H9 (cell line): ENCODE results near the gene ZNF3. TPM values are rescaled to one million over a fixed set of nuclear protein-coding genes. Genes with fewer than 3 reads are reported as not detected.

Source experiments
- DNase-seq: peaks from one replicate; pipeline ENCODE4 v3.0.0-alpha.2; 2017
- H2AFZ ChIP-seq: one replicate; pipeline ENCODE4 v1.6.1; 2013; ENCODE audit warnings: mild to moderate bottlenecking, low read length, control low read depth, moderate library complexity
- H2AK5ac ChIP-seq: 2 replicates; pipeline ENCODE4 v1.6.1; 2013; ENCODE audit warnings: low read length, control low read depth, mixed read lengths; ENCODE audit not compliant: insufficient read length
- H2BK120ac ChIP-seq: one replicate; pipeline ENCODE4 v1.6.1; 2013; ENCODE audit warnings: low read depth, mild to moderate bottlenecking, low read length, control low read depth, inconsistent platforms; ENCODE audit not compliant: poor library complexity, severe bottlenecking
- H2BK12ac ChIP-seq: 2 replicates; pipeline ENCODE4 v1.6.1; 2013; ENCODE audit warnings: low read length, control low read depth, mixed read lengths, low read depth; ENCODE audit not compliant: insufficient read length
- H2BK15ac ChIP-seq: 2 replicates; pipeline ENCODE4 v1.6.1; 2013; ENCODE audit warnings: low read depth, low read length, control low read depth
- H2BK20ac ChIP-seq: one replicate; pipeline ENCODE4 v1.6.1; 2013; ENCODE audit warnings: low read depth, mild to moderate bottlenecking, low read length, control low read depth, inconsistent platforms; ENCODE audit not compliant: poor library complexity, severe bottlenecking
- H2BK5ac ChIP-seq: 2 replicates; pipeline ENCODE4 v1.6.1; 2013; ENCODE audit warnings: low read length, control low read depth, mixed read lengths; ENCODE audit not compliant: insufficient read length
- H3K14ac ChIP-seq: 2 replicates; pipeline ENCODE4 v1.6.1; 2013; ENCODE audit warnings: low read length, control low read depth; ENCODE audit not compliant: insufficient read depth
- H3K18ac ChIP-seq: 2 replicates; pipeline ENCODE4 v1.6.1; 2013; ENCODE audit warnings: low read depth, mild to moderate bottlenecking, mixed read lengths, low read length, control low read depth; ENCODE audit not compliant: insufficient read length
- H3K23ac ChIP-seq: 2 replicates; pipeline ENCODE4 v1.6.1; 2013; ENCODE audit warnings: low read length, control low read depth, mixed read lengths, low read depth; ENCODE audit not compliant: insufficient read length
- H3K23me2 ChIP-seq: 2 replicates; pipeline ENCODE4 v1.6.1; 2013; ENCODE audit warnings: low read depth, mild to moderate bottlenecking, mixed read lengths, low read length, control low read depth; ENCODE audit not compliant: insufficient read length, poor library complexity, severe bottlenecking
- H3K27ac ChIP-seq: 2 replicates; pipeline ENCODE4 v1.5.1; 2013; ENCODE audit warnings: low read length, control low read depth, mixed read lengths, low read depth; ENCODE audit not compliant: insufficient read length
- H3K27me3 ChIP-seq: 2 replicates; pipeline ENCODE4 v1.6.1; 2013; ENCODE audit warnings: low read length, control low read depth, inconsistent platforms; ENCODE audit not compliant: insufficient read depth
- H3K4ac ChIP-seq: 2 replicates; pipeline ENCODE4 v1.6.1; 2013; ENCODE audit warnings: low read depth, mild to moderate bottlenecking, control low read depth, inconsistent platforms, low read length, moderate library complexity
- H3K4me1 ChIP-seq: 2 replicates; pipeline ENCODE4 v1.6.1; 2013; ENCODE audit warnings: low read length, control low read depth, inconsistent platforms; ENCODE audit not compliant: insufficient read depth
- H3K4me2 ChIP-seq: 2 replicates; pipeline ENCODE4 v1.6.1; 2013; ENCODE audit warnings: low read length, control low read depth, mixed read lengths; ENCODE audit not compliant: insufficient read length, insufficient read depth
- H3K56ac ChIP-seq: 2 replicates; pipeline ENCODE4 v1.6.1; 2013; ENCODE audit warnings: low read depth, mild to moderate bottlenecking, mixed read lengths, low read length, control low read depth; ENCODE audit not compliant: insufficient read length
- H3K79me1 ChIP-seq: 2 replicates; pipeline ENCODE4 v1.6.1; 2013; ENCODE audit warnings: low read depth, mild to moderate bottlenecking, moderate library complexity, low read length, control low read depth, inconsistent platforms; ENCODE audit not compliant: insufficient read depth, poor library complexity, severe bottlenecking
- H3K79me2 ChIP-seq: 2 replicates; pipeline ENCODE4 v1.6.1; 2013; ENCODE audit warnings: low read length, control low read depth, inconsistent platforms; ENCODE audit not compliant: insufficient read depth
- H3K9ac ChIP-seq: 2 replicates; pipeline ENCODE4 v1.6.1; 2013; ENCODE audit warnings: low read length, control low read depth, mixed read lengths; ENCODE audit not compliant: insufficient read length; ENCODE audit errors: extremely low read depth
- H3K9me3 ChIP-seq: one replicate; pipeline ENCODE4 v1.6.1; 2013; ENCODE audit warnings: low read depth, low read length, inconsistent platforms; ENCODE audit not compliant: control insufficient read depth
- H3T11ph ChIP-seq: one replicate; pipeline ENCODE4 v1.6.1; 2013; ENCODE audit warnings: mild to moderate bottlenecking, low read length, control low read depth, inconsistent platforms
- H4K20me1 ChIP-seq: one replicate; pipeline ENCODE4 v1.6.1; 2013; ENCODE audit not compliant: control insufficient read depth, insufficient read length, insufficient read depth
- H4K5ac ChIP-seq: 2 replicates; pipeline ENCODE4 v1.6.1; 2013; ENCODE audit warnings: low read depth, mild to moderate bottlenecking, mixed read lengths, low read length, control low read depth; ENCODE audit not compliant: insufficient read length
- H4K8ac ChIP-seq: replicated peaks from 2 replicates; pipeline ENCODE4 v1.6.1; 2013; ENCODE audit warnings: low read length, control low read depth, mixed read lengths, low read depth; ENCODE audit not compliant: insufficient read length
- H4K91ac ChIP-seq: 2 replicates; pipeline ENCODE4 v1.6.1; 2013; ENCODE audit warnings: low read depth, mild to moderate bottlenecking, moderate library complexity, mixed read lengths, low read length, control low read depth; ENCODE audit not compliant: insufficient read length
- H3K27ac Mint-ChIP-seq, 3 experiments: 2 replicates in 2 of 3; 3 replicates in 1 of 3; pipeline ENCODE4 v1.8.0; 2020 to 2021; ENCODE audit warnings: mixed read lengths in 3 of 3, mild to moderate bottlenecking in 1 of 3, moderate library complexity in 1 of 3
- H3K27me3 Mint-ChIP-seq: 2 replicates; pipeline ENCODE4 v1.8.0; 2021; ENCODE audit warnings: low read depth, mild to moderate bottlenecking, moderate library complexity, mixed read lengths
- H3K36me3 Mint-ChIP-seq, 3 experiments: 2 replicates in 2 of 3; 3 replicates in 1 of 3; pipeline ENCODE4 v1.8.0; 2020 to 2021; ENCODE audit warnings: low read depth in 3 of 3, mixed read lengths in 3 of 3; ENCODE audit not compliant: insufficient read depth in 1 of 3
- H3K4me1 Mint-ChIP-seq, 2 experiments: 2 replicates each; pipeline ENCODE4 v1.8.0; 2020; ENCODE audit warnings: mixed read lengths in 2 of 2
- H3K4me3 Mint-ChIP-seq, 2 experiments: 2 replicates in 1 of 2; 3 replicates in 1 of 2; pipeline ENCODE4 v1.8.0; 2020 to 2021; ENCODE audit warnings: mild to moderate bottlenecking in 2 of 2, mixed read lengths in 2 of 2, moderate library complexity in 1 of 2
- H3K9me3 Mint-ChIP-seq, 2 experiments: 2 replicates in 1 of 2; 3 replicates in 1 of 2; pipeline ENCODE4 v1.8.0; 2020; ENCODE audit warnings: mild to moderate bottlenecking in 2 of 2, mixed read lengths in 2 of 2, moderate library complexity in 1 of 2
- WGBS: extraction: QIAGEN DNeasy Blood & Tissue Kit; methylation state at CpG from one replicate; pipeline ENCODE4 v1.1.7; 2013; ENCODE audit warnings: missing lambda C conversion rate, low lambda C conversion rate, mixed read lengths; ENCODE audit not compliant: insufficient read length; ENCODE audit errors: extremely low coverage; 5-methylcytosine and 5-hydroxymethylcytosine counted together
- total RNA-seq: library from RNA; stranded (reverse); gene quantifications from 2 replicates; pipeline ENCODE4 v1.2.1, GENCODE V29; 2021
- TF ChIP-seq, protein P1 (sequence below): fragments of 200-600 bp; sonication (generic); conservative IDR thresholded peaks from 3 replicates; pipeline ENCODE4 v1.8.0; 2021; ENCODE audit warnings: antibody characterized with exemption, mild to moderate bottlenecking

The ZNF3 gene
- total RNA-seq, 1 experiment from 2014 or later, result 60.4 TPM

DNA sequence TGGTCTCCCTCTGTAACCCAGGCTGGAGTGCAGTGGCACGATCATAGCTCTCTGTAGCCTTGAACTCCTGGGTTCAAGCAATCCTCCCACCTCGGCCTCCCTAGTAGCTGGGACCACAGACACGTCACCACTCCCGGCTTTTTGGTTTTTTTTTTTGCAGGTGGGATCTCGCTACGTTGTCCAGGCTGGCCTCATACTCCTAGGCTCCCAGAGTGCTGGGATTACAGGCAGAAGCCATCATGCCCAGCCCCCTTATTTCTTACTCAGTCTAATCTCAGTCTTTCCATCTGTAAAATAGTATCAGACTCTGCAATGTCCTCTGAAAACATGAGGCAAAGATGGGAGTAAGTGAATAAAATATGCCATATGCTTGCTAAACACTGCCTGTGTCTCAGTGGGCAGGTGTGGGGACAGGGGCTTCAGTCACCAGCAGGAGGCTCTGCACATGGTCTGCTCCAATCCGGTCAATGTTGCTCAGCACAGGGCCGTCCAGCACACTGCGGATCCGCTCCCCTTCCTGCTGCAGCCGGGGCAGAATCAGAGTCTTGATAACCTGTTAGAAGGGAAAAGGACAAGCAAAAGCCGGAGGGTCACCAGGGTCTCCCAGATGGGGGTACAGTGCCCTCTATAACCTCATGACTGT lies 28.1 kb upstream of the ZNF3 start:
- no peak overlapping the region for H2AFZ ChIP-seq
- no peak overlapping the region for H2BK15ac ChIP-seq
- H4K5ac ChIP-seq, result no peak overlapping the region
- no peak overlapping the region for H2BK5ac ChIP-seq
- H3K4me2 ChIP-seq, result no peak overlapping the region
- no peak overlapping the region for H3K27ac ChIP-seq
- TF ChIP-seq, protein P1, sequence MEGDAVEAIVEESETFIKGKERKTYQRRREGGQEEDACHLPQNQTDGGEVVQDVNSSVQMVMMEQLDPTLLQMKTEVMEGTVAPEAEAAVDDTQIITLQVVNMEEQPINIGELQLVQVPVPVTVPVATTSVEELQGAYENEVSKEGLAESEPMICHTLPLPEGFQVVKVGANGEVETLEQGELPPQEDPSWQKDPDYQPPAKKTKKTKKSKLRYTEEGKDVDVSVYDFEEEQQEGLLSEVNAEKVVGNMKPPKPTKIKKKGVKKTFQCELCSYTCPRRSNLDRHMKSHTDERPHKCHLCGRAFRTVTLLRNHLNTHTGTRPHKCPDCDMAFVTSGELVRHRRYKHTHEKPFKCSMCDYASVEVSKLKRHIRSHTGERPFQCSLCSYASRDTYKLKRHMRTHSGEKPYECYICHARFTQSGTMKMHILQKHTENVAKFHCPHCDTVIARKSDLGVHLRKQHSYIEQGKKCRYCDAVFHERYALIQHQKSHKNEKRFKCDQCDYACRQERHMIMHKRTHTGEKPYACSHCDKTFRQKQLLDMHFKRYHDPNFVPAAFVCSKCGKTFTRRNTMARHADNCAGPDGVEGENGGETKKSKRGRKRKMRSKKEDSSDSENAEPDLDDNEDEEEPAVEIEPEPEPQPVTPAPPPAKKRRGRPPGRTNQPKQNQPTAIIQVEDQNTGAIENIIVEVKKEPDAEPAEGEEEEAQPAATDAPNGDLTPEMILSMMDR, result peak; percentile 32; the same call in 1 of the 3 replicates
- no peak for DNase-seq
- H3K14ac ChIP-seq, result no peak overlapping the region
- H3K4ac ChIP-seq, result no peak overlapping the region
- H3K23me2 ChIP-seq, result no peaks in the 10 kb centered on the region
- H2AK5ac ChIP-seq, result no peak overlapping the region
- H3K9me3 ChIP-seq, result no peaks in the 10 kb centered on the region
- no peaks in the 10 kb centered on the region for H3K9me3 Mint-ChIP-seq
- no peak overlapping the region for H2BK120ac ChIP-seq
- H3T11ph ChIP-seq, result no peak overlapping the region
- H4K20me1 ChIP-seq, result no peaks in the 10 kb centered on the region
- no peaks in the 10 kb centered on the region for H3K4me1 ChIP-seq
- H3K36me3 Mint-ChIP-seq, result peaks cover 68 to 89% (median 88%) of the 10 kb centered on the region in 3 experiments
- no peaks in the 10 kb centered on the region for H3K79me1 ChIP-seq
- H3K18ac ChIP-seq, result no peak overlapping the region
- WGBS, result no CpG with 5 or more reads among the region's 12 CpGs
- no peak overlapping the region for H4K8ac ChIP-seq
- H3K4me3 Mint-ChIP-seq, result no peak overlapping the region
- H4K91ac ChIP-seq, result no peak overlapping the region
- no peak overlapping the region for H3K56ac ChIP-seq
- H3K27me3 ChIP-seq, result no peaks in the 10 kb centered on the region
- no peak overlapping the region for H2BK12ac ChIP-seq
- H3K27me3 Mint-ChIP-seq, result no peaks in the 10 kb centered on the region
- no peak overlapping the region for H3K27ac Mint-ChIP-seq
- H2BK20ac ChIP-seq, result no peak overlapping the region
- no peak overlapping the region for H3K9ac ChIP-seq
- no peak overlapping the region for H3K23ac ChIP-seq
- 0 out of 4 replicates have a peak, but pooled peaks cover 0 to 3% of the 10 kb centered on the region in 2 experiments for H3K4me1 Mint-ChIP-seq
- no peaks in the 10 kb centered on the region for H3K79me2 ChIP-seq
